NB4 (cell line): ENCODE results near the gene MKLN1.

Experiments
- POLR2A ChIP-seq: IDR thresholded peaks from 2 replicates; pipeline ENCODE4 v1.6.1; 2011; ENCODE audit warnings: mild to moderate bottlenecking; ENCODE audit not compliant: insufficient read length; ENCODE audit errors: extremely low read depth
- TF ChIP-seq, protein P1 (sequence below): IDR thresholded peaks from one replicate; pipeline ENCODE4 v1.5.1; 2012; ENCODE audit warnings: low read depth, low read length
- TF ChIP-seq, protein P2 (sequence below): IDR thresholded peaks from 2 replicates; pipeline ENCODE4 v1.6.1; 2011; ENCODE audit warnings: low read depth, low read length

DNA sequence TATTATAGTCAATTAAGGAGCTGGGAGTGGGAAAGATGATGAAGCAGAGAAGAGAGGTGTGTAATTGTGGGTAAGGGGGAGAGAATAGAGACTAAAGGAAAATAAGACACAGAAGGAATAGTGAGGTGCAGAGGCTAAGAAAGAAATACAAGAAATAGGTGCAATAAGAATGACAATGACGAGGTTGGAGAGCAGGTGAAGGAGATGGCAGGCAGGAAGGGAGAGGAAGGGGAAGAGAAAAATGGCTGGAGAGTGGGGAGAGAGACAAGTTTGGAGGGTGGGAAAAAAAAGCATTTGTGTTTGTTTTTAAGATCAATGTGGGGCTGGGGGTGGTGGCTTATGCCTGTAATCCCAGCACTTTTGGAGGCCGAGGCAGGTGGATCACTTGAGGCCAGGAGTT, 27.6 kb upstream of the MKLN1 start:
- TF ChIP-seq POLR2A: no peak
- TF ChIP-seq, protein P1, sequence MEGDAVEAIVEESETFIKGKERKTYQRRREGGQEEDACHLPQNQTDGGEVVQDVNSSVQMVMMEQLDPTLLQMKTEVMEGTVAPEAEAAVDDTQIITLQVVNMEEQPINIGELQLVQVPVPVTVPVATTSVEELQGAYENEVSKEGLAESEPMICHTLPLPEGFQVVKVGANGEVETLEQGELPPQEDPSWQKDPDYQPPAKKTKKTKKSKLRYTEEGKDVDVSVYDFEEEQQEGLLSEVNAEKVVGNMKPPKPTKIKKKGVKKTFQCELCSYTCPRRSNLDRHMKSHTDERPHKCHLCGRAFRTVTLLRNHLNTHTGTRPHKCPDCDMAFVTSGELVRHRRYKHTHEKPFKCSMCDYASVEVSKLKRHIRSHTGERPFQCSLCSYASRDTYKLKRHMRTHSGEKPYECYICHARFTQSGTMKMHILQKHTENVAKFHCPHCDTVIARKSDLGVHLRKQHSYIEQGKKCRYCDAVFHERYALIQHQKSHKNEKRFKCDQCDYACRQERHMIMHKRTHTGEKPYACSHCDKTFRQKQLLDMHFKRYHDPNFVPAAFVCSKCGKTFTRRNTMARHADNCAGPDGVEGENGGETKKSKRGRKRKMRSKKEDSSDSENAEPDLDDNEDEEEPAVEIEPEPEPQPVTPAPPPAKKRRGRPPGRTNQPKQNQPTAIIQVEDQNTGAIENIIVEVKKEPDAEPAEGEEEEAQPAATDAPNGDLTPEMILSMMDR: no peak
- TF ChIP-seq, protein P2, sequence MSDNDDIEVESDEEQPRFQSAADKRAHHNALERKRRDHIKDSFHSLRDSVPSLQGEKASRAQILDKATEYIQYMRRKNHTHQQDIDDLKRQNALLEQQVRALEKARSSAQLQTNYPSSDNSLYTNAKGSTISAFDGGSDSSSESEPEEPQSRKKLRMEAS: no peak
